SHP77 treated with DMSO at 0.1 percent for 48 hours (cell line): ENCODE measurements around the gene INPP5F.
A peak's percentile ranks its signal among the peaks of the same experiment; 100 is the strongest.
"Not testable (repeated sequence)": the region's sequence is repeated elsewhere in the genome, so short reads cannot be mapped to it uniquely, and the experiment has no call there.

Experiments
- DNase-seq: peaks from one replicate; lab custom pipeline; 2025; lab: John Stamatoyannopoulos, UW

INPP5F gene

DNA sequence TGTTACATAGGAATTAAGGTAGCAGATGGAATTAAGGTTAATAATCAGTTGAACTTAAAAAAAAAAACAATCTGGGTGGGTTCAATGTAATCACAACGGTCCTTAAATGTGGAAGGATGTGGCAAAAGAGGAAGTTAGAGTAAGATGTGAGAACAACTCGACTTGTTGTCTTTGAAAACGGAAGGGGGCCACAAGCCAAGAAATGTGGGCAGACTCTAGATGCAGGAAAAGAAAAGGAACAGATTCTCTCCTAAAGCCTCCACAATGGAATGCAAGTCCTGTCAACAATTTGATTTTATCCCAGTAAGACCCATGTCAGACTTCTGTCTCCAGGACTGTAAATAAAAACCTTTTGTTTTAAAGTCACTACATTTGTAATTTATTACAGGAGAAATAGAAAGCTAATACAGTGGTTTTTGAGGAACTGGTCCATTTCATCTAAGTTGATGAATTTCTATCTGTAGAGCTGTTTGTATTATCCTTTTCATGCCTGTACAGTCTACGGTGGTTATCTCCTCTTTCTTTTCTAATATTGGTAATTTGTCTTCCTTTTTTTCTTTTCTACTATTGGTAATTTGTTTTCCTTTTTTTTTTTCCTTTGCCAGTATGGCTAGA, 138.2 kb downstream of the INPP5F start:
- DNase-seq, result no peak

DNA sequence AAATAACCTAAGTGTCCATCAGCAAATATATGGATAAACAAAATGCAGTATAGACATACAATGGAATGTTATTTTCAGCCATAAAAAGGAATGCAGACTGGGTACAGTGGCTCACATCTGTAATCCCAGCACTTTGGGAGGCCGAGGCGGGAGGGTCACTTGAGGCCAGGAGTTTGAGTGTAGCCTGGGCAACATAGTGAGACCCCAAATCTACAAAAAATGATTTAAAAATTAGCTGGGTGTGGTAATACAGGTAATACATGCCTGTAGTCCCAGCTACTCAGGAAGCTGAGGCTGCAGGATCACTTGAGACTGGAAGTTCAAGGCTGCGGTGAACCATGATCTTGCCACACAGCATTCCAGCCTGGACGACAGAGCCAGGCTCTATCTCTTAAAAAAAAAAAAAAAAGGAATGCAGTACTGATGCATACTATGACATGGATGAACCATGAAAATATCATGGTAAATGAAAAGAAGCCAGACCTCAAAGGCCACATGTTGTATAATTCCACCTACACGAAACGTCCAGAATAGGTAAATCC, 139.9 kb downstream of the INPP5F start:
- DNase-seq, result no peak

DNA sequence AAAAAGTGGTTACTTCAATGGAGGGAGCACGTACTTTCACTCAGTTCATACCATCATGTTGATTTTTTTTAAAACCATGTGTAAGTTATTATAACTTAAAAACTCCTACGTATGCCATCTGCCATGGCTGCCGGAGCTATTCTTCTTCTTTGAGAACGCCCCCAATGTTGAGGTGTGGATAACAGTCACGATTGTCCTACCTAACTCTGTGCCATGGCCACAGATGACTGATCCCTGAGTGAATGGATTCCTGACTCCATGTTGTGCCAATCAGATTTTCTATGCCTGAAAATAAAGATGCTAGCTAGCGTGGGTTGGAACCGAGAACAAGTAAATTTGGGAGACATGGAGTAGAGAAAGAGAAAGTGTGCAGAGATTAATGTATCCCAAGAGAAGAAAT, 141.5 kb downstream of the INPP5F start:
- no peak for DNase-seq

DNA sequence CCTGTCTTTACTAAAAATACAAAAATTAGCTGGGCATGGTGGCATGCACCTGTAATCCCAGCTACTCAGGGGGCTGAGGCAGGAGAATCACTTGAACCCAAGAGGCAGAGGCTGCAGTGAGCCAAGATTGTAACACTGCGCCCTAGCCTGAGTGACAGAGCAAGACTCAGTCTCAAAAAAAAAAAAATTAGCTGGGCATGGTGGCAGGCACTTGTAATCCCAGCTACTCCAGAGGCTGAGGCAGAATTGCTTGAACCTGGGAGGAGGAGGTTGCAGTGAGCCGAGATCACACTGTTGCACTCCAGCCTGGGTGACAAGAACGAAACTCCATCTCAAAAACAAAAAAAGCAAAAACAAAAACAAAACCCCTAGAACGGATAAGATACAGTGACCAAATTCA, 143.5 kb downstream of the INPP5F start:
- not testable (repeated sequence) for DNase-seq

DNA sequence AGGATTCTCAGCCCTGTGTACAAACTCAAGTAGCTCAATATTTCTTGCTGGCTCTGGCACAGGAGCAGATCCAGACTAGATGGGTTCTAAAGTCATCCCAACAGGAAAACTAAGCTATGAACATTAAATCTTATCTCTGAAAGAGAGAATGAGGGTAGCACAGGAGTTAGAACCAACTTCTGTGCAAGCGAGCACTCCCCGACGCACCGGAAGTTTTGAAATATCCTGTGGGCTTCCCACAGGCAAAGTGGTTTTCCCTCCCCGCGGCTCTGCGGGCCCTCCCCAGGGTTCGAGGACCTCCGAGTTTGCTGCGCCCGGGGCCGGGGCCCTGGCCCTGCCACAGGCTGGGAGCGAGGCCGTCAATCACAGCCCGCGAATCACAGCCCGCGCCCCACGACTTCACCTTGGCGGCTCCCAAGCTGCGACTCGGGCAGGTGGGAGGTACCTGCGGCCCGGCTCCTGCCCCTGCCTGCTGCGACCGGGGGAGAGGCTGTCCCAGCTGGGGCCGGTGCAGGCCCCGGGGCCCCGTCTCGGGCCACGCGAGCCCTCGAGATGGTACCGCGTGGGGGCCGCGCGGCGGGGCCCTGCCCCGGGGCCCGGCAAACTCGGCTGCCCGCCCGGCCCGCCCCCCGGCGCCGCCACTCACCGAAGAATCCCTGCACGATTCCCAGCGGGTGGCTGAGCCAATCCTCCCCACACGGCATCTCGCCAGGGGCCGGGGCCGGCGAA, 146.2 kb downstream of the INPP5F start:
- DNase-seq, result no peak

DNA sequence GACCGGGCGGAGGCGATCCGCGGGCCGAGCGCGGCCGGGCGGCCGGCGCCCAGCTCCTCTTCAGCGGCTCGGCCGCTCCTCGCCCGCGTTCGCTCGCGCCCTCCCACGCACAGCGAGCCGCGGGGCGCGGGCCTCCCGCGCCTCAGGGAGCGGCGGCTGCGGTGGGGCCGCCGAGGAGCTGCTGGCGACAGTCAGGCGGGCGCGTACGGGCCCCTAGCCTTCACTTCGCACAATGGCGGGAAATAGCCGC, 146.7 kb downstream of the INPP5F start, which contains the start of gene MCMBP:
MCMBP (minus strand) TSS at position 234 of the 250 bp plus-strand sequence. CDS start 259 bp downstream, outside the sequence.
- no peak for DNase-seq

DNA sequence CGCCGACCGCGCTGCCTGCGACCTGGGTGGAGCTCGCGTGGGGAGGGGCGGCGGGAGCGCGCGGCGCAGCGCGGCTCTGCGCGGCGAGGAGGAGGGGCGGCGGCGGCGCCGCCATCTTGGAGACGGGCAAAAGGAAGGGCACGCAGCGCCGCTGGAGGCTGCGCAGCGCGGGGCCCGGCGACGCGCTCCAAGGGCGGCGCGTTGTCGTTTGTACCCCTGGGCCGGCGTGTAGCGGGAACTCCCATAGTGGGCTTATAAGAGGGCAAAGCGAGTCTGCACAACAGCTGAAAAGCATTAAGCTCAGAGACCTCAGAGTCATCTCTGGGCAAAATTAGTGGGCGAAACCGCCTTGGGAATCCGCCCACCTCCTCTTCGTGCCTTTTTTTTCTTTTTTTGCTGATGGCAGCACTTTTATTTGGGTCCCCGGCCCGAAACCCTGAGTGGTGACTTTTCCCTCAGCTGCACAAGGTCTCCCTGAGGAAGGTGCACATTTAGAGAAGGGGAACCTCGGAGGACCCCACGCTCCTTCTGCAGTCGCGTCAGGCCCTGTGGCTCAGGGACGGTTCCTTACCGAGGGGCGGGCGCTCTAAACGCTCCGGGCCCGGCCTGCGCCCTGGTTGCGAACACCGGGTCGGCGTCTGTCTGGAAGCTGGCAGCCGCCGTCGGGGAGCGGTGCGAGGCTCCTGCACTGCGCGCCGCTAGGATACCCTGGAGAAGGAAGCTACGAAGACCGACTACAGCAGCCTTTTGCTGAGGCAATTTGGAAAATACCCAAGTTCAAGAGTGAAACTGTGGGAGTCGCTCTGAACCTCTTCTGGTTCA, 147.2 kb downstream of the INPP5F start:
- DNase-seq, result peak; percentile 28

DNA sequence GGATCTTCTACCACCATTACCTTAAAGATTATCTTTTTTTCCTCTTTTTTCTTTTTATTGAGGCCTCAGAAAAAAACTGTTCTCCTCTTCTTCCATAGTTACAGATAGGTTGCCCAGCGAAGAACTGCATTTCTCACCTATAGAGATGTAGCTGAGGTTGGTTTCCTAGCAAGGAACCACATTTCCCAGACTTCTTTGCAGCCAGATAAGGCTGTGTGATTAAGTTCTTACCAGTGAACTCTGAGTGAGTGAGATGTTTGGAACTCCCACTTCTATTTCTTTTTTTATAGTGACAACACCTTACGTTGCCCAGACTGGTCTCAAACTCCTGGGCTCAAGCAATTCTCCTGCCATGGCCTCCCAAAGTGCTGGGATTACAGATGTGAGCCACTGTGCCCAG, 152.7 kb downstream of the INPP5F start:
- no peak for DNase-seq
